GM10847 (cell line): ENCODE data around the gene CCDC69.

Experiments used
- POLR2A ChIP-seq: IDR thresholded peaks from 2 replicates; pipeline ENCODE4 v1.6.1; 2011; ENCODE audit not compliant: insufficient read length; ENCODE audit errors: extremely low read depth

Gene CCDC69

GRCh38 chr5:151231359-151231758 lies 7.5 kb upstream of the CCDC69 start:
- no peak for TF ChIP-seq POLR2A

- no peak for TF ChIP-seq POLR2A
Observed at GRCh38 chr5:151230048-151230680, 6.3 kb upstream of the CCDC69 start.

- no peak for TF ChIP-seq POLR2A
Observed at GRCh38 chr5:151228986-151229385, 5.1 kb upstream of the CCDC69 start.

GRCh38 chr5:151227918-151228447 lies 4.1 kb upstream of the CCDC69 start:
- no peak for TF ChIP-seq POLR2A

- no peak for TF ChIP-seq POLR2A
Observed at GRCh38 chr5:151225475-151225874, 1.6 kb upstream of the CCDC69 start.

- no peak for TF ChIP-seq POLR2A
Observed at GRCh38 chr5:151225071-151225470, 1.2 kb upstream of the CCDC69 start.

- TF ChIP-seq POLR2A: no peak
Observed at GRCh38 chr5:151224372-151224771, 480 bp upstream of the CCDC69 start.

GRCh38 chr5:151222790-151223446 lies 974 bp downstream of the CCDC69 start:
- no peak for TF ChIP-seq POLR2A

- no peak for TF ChIP-seq POLR2A
Observed at GRCh38 chr5:151222054-151222789, 1.7 kb downstream of the CCDC69 start.

GRCh38 chr5:151221574-151221973 lies 2.3 kb downstream of the CCDC69 start:
- TF ChIP-seq POLR2A: no peak

- TF ChIP-seq POLR2A: no peak
Observed at GRCh38 chr5:151219789-151220188, 4.1 kb downstream of the CCDC69 start.

- no peak for TF ChIP-seq POLR2A
Observed at GRCh38 chr5:151219138-151219537, 4.8 kb downstream of the CCDC69 start.

GRCh38 chr5:151218177-151218576 lies 5.7 kb downstream of the CCDC69 start:
- no peak for TF ChIP-seq POLR2A

GRCh38 chr5:151216781-151217180 lies 7.1 kb downstream of the CCDC69 start:
- TF ChIP-seq POLR2A: no peak

- no peak for TF ChIP-seq POLR2A
Observed at GRCh38 chr5:151215546-151215880, 8.4 kb downstream of the CCDC69 start.

- TF ChIP-seq POLR2A: peak; percentile 37
Observed at GRCh38 chr5:151214614-151215545, 9.0 kb downstream of the CCDC69 start.
